Smooth muscle cell (in vitro differentiated cells): ENCODE data around the gene DAAM2. TPM values are rescaled to one million over a fixed set of nuclear protein-coding genes. Genes with fewer than 3 reads are reported as not detected.

Experiments used
- DNase-seq: peaks from one replicate; lab custom pipeline; 2025; ENCODE audit not compliant: unreplicated experiment; lab: John Stamatoyannopoulos, UW
- H2AFZ ChIP-seq: fragments of 200-600 bp; sonication (generic); 2 replicates; pipeline ENCODE4 v1.6.0; 2016; ENCODE audit warnings: antibody characterized with exemption, low read depth, mild to moderate bottlenecking
- H3F3A ChIP-seq: fragments of 200-600 bp; sonication (generic); 2 replicates; pipeline ENCODE4 v1.6.0; 2017; ENCODE audit warnings: antibody characterized with exemption, low read depth
- H3K27ac ChIP-seq: fragments of 200-600 bp; sonication (generic); 2 replicates; pipeline ENCODE4 v1.5.1; 2016; ENCODE audit warnings: low read depth, mild to moderate bottlenecking
- H3K27me3 ChIP-seq: fragments of 200-600 bp; sonication (generic); 2 replicates; pipeline ENCODE4 v1.6.1; 2016; ENCODE audit warnings: low read depth, mild to moderate bottlenecking
- H3K36me3 ChIP-seq: fragments of 200-600 bp; sonication (generic); 2 replicates; pipeline ENCODE4 v1.5.1; 2016; ENCODE audit warnings: low read depth
- H3K4me1 ChIP-seq: fragments of 200-600 bp; sonication (generic); 2 replicates; pipeline ENCODE4 v1.5.1; 2016; ENCODE audit warnings: low read depth
- H3K4me2 ChIP-seq: fragments of 200-600 bp; sonication (generic); 2 replicates; pipeline ENCODE4 v1.6.0; 2016; ENCODE audit warnings: mild to moderate bottlenecking
- H3K4me3 ChIP-seq: fragments of 200-600 bp; sonication (generic); 2 replicates; pipeline ENCODE4 v1.5.1; 2016; ENCODE audit warnings: mild to moderate bottlenecking
- H3K79me2 ChIP-seq: fragments of 200-600 bp; sonication (generic); 2 replicates; pipeline ENCODE4 v1.6.0; 2016; ENCODE audit warnings: low read depth, mild to moderate bottlenecking
- H3K9ac ChIP-seq: fragments of 200-600 bp; sonication (generic); 2 replicates; pipeline ENCODE4 v1.6.0; 2016; ENCODE audit warnings: low read depth
- H3K9me3 ChIP-seq: fragments of 200-600 bp; sonication (generic); replicated peaks from 2 replicates; pipeline ENCODE4 v1.5.1; 2016; ENCODE audit warnings: low read depth
- H4K20me1 ChIP-seq: fragments of 200-600 bp; sonication (generic); 2 replicates; pipeline ENCODE4 v1.6.0; 2016; ENCODE audit warnings: low read depth
- WGBS: methylation state at CpG from one replicate; pipeline ENCODE4 v1.1.7; 2016; ENCODE audit warnings: low lambda C conversion rate; 5-methylcytosine and 5-hydroxymethylcytosine counted together
- polyA plus RNA-seq: library from polyadenylated mRNA; unstranded; fragments of >200 nt; fragmentation: Nextera tagmentation; extraction: Ambion mirVana; gene quantifications from 2 replicates; pipeline ENCODE4 v1.2.1, GENCODE V29; 2016
- total RNA-seq: library from RNA; depleted of rRNA; stranded (reverse); fragments of >200 nt; gene quantifications from 2 replicates; pipeline ENCODE4 v1.2.3, GENCODE V29; 2014
- TF ChIP-seq, protein P1 (sequence below): fragments of 200-600 bp; sonication (generic); IDR thresholded peaks from 2 replicates; pipeline ENCODE4 v1.5.1; 2017; ENCODE audit warnings: borderline replicate concordance, mild to moderate bottlenecking, antibody characterized with exemption; ENCODE audit not compliant: insufficient read depth, poor library complexity, severe bottlenecking

The DAAM2 gene
- total and polyA plus RNA-seq, 2 experiments from 2014 or later = 26.5 to 29.8 TPM

DNA sequence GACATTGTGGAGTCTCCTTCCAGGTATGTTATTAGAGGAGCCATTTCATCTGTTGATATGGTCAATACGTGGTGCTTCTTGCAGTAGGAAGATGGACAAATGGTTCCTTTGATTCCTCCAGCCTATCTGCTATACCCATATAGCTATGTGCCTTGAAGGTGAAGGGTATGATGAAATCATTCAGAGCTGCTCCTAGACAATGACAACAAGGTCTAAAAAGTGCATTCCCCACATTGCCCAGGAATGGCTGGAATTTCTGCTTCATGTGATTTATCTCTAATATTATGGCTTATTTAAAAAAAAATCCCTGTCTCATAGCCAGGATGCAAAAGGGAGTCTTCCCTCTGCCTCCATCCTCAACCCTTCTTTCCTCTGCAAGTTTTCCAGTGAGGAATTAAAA is 14.1 kb downstream of the DAAM2 start:
- TF ChIP-seq, protein P1, sequence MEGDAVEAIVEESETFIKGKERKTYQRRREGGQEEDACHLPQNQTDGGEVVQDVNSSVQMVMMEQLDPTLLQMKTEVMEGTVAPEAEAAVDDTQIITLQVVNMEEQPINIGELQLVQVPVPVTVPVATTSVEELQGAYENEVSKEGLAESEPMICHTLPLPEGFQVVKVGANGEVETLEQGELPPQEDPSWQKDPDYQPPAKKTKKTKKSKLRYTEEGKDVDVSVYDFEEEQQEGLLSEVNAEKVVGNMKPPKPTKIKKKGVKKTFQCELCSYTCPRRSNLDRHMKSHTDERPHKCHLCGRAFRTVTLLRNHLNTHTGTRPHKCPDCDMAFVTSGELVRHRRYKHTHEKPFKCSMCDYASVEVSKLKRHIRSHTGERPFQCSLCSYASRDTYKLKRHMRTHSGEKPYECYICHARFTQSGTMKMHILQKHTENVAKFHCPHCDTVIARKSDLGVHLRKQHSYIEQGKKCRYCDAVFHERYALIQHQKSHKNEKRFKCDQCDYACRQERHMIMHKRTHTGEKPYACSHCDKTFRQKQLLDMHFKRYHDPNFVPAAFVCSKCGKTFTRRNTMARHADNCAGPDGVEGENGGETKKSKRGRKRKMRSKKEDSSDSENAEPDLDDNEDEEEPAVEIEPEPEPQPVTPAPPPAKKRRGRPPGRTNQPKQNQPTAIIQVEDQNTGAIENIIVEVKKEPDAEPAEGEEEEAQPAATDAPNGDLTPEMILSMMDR = no peak
- DNase-seq = no peak
- H3K27me3 ChIP-seq = no peaks in the 10 kb centered on the region
- H3K4me1 ChIP-seq = peaks cover 5% of the 10 kb centered on the region
- no peak overlapping the region for H2AFZ ChIP-seq
- H3K4me3 ChIP-seq = no peak overlapping the region
- peaks cover 24% of the 10 kb centered on the region for H4K20me1 ChIP-seq
- no peaks in the 10 kb centered on the region for H3K9me3 ChIP-seq
- H3K9ac ChIP-seq = no peak overlapping the region
- peaks cover 20% of the 10 kb centered on the region for H3K79me2 ChIP-seq
- H3K27ac ChIP-seq = no peak overlapping the region
- WGBS = 86% methylated on average over 1 of the region's 1 CpG
- H3F3A ChIP-seq = no peaks in the 10 kb centered on the region
- no peaks in the 10 kb centered on the region for H3K36me3 ChIP-seq
- H3K4me2 ChIP-seq = no peak overlapping the region

- no peak overlapping the region for H3K27ac ChIP-seq
- H3F3A ChIP-seq = no peaks in the 10 kb centered on the region
- no peak overlapping the region for H2AFZ ChIP-seq
- peaks cover 30% of the 10 kb centered on the region for H4K20me1 ChIP-seq
- peaks cover 9% of the 10 kb centered on the region for H3K79me2 ChIP-seq
- H3K9me3 ChIP-seq = no peaks in the 10 kb centered on the region
- no peak overlapping the region for H3K9ac ChIP-seq
- no peak overlapping the region for H3K4me2 ChIP-seq
- H3K36me3 ChIP-seq = no peaks in the 10 kb centered on the region
- H3K27me3 ChIP-seq = no peaks in the 10 kb centered on the region
- peaks cover 5% of the 10 kb centered on the region for H3K4me1 ChIP-seq
- TF ChIP-seq, protein P1 = no peak
- H3K4me3 ChIP-seq = no peak overlapping the region
- DNase-seq = no peak
- WGBS = 88% methylated on average over 3 of the region's 3 CpGs
These were observed 16.2 kb downstream of the DAAM2 start for GRCh38 chr6:39808346-39808745.

DNA sequence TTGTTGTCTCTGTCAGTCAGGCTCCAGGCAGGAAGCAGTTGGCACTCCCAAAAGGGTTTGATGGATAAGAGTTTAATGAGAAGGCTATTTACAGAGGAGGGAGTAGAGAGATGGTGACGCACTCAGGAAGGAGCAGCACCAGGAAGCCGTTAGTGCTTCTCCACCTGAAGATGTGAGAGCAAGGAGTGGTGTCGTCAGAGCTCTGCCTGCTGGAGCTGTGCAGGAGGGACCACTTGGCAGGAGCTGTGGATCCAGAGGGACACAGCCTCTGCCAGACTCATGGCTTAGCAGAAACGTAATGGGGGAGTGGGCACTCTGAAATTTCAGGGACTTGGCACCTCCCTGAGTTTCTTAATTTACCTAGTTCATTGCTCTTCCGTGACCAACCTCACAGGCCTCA is 16.8 kb downstream of the DAAM2 start:
- Histone ChIP-seq H3K9ac (no peak overlapping the region), H2AFZ (no peak overlapping the region), H3K27ac (no peak overlapping the region), H3F3A (no peaks in the 10 kb centered on the region), H3K4me3 (no peak overlapping the region), H3K4me1 (peaks cover 5% of the 10 kb centered on the region), H3K36me3 (no peaks in the 10 kb centered on the region), H4K20me1 (peaks cover 34% of the 10 kb centered on the region), H3K4me2 (no peak overlapping the region), H3K27me3 (no peaks in the 10 kb centered on the region), H3K79me2 (peaks cover 9% of the 10 kb centered on the region), H3K9me3 (no peaks in the 10 kb centered on the region)
- WGBS = 78% methylated on average over 5 of the region's 5 CpGs
- TF ChIP-seq, protein P1 = no peak
- DNase-seq = no peak

DNA sequence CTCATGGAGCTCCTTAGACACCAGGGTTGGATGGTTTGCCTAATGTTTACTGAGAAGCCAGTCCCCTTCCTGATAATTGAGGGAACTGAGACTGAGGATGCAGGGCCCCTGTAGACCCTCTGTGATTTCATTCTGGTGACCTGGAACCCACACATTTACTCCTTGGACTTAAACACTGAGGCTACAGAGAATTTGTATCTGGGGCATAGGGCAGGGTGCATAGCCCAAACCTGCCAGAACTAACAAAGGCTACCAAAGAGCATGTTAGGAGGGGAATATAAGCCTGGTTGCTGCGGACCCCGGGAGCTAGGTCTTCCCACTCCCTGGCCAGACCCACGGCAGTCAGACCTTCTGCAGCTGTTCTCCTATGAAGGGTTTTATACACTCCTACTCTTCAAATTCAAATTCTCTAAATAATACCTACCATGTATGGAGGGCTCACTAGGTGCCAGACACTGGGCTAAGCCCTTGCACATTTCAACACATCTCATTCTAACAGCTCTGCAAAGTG is 19.7 kb downstream of the DAAM2 start:
- Histone ChIP-seq H3K27me3 (no peaks in the 10 kb centered on the region), H3K9ac (no peak overlapping the region), H3K36me3 (peaks cover 3% of the 10 kb centered on the region), H3F3A (no peaks in the 10 kb centered on the region), H3K4me1 (peaks cover 5% of the 10 kb centered on the region), H3K4me2 (no peak overlapping the region), H3K9me3 (no peaks in the 10 kb centered on the region), H3K79me2 (peaks cover 9% of the 10 kb centered on the region), H3K4me3 (no peak overlapping the region), H4K20me1 (peaks cover 15% of the 10 kb centered on the region), H3K27ac (no peak overlapping the region), H2AFZ (no peak overlapping the region)
- TF ChIP-seq, protein P1 = no peak
- no peak for DNase-seq
- 62% methylated on average over 3 of the region's 3 CpGs for WGBS
